Measurements from ENCODE around the gene LDHAL6B. TPM values are rescaled to one million over a fixed set of nuclear protein-coding genes. Genes with fewer than 3 reads are reported as not detected.
A peak's percentile ranks its signal among the peaks of the same experiment; 100 is the strongest.

Gene LDHAL6B
- total RNA-seq, 1 donor from 2014 or later: not detected

DNA sequence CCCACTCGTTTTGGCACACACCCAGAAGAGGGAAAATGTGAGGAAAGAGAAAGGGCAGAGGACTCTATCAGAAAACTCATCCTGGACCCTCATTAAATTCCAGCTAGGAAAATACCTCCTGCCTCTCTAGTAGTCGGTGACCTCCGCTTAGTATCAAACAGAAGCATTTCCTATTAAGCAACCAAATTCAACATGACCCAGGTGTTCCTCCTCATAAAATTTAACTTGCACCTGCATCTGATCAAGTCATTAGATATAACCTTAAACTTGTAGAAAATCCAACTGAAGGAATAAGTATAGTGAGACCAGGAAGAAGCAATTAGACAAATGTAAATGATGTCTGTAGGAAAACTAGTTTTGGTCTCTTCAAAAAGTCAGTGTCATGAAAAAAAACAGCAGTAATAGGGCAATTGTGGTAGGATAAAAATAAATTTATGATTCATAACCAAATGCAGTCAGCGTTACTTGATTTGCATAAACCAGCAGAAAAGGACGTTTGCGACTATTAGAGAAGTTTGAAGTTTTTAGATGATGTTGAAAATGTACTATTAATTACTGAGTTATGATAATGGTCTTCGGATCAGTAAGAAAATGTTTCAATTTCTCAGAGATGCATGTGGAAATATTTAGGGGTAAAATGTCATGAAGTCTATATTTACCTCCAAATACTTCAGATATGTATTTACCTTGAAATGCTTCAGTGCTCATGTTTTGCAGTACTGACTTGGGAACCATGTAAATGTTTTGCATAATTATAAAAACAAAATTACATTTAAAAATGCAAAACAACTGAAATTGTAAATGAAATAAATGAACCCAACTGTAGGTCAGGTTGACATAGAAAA is 44.6 kb downstream of the LDHAL6B start:
- no peak for DNase-seq (ENCODE audit: low spot score)

- DNase-seq (ENCODE audit: low spot score): no peak
Observed at GRCh38 chr15:59252137-59252536, 45.5 kb downstream of the LDHAL6B start.

DNA sequence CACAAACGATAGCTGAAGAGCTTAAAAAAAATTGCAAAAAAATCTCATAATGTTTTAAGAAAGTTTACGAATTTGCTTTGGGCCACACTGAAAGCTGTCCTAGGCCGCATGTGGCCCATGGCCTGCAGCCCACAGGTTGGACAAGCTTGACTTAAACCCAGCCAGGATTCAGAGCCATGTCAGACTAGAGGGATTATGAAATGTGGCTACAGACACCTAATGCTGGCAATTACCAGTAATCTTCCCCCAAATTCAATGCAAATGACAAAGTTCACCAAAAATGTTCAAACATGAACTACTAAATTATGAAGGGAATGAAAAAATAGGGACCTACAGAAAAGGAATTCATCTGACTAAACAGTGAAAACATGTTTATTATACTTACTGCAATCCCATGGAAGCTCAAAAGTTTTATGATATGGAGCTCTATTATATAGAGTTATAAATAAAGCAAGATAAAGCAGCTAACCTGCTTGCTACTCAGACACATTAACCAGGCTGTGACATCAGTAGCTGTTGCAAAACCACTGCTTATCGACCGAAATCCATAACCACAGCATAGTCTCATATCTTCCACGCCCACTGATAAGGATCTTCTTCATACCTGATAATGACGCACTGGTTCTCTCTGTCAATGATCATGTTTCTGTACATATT is 49.2 kb downstream of the LDHAL6B start:
- peak; percentile 50 for DNase-seq (ENCODE audit: low spot score)

DNA sequence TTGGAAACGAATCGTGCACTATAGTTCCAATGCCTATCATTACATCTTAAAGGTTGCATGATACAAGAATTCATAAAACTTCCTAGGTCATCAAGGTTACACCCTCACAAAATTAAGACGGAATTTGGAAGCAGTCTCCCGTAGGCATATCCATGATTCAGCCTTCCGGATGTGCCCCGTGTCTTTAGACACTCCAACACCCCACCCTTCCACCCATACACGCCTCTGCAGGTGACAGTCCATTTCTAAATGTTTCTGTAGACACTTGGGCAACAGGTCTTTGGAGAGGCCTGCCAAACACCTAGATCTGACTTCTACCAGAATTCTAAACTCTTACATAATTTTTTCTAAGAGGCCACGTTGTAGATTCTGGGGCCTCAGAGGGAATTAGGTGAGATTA is 49.8 kb downstream of the LDHAL6B start:
- no peak for DNase-seq (ENCODE audit: low spot score)

DNA sequence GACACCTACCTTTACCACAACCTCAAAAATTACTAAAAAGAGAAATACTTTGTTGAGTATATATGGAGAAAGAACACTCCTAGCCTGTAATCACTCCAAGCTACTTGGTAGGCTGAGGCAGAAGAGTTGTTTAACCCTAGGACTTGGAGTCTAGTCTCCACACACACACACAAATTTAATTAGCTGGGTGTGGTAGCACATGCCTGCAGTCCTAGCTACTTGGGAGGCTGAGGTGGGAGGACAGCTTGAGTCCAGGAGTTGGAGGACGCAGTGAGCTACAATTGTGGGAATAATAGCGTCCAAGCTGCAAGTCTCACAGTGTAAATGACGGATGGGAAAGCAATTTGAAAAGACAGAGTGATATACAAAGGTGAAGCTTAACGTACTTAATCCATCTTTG is 50.5 kb downstream of the LDHAL6B start:
- DNase-seq (ENCODE audit: low spot score): no peak

Other genes with a start within 250 kb of the LDHAL6B start
- 56.9 TPM for gene RNF111, start 219.2 kb upstream of the LDHAL6B start, total RNA-seq
- gene CCNB2, start 101.7 kb upstream of the LDHAL6B start, total RNA-seq: 0.49 TPM
- 121 TPM for gene MYO1E, start 166.0 kb downstream of the LDHAL6B start, total RNA-seq
- 7.3 TPM for gene FAM81A, start 231.3 kb downstream of the LDHAL6B start, total RNA-seq